HG03432 (cell line): ENCODE results near the gene TRIM47.
A peak's percentile ranks its signal among the peaks of the same experiment; 100 is the strongest.
"Not testable (repeated sequence)": the region's sequence is repeated elsewhere in the genome, so short reads cannot be mapped to it uniquely, and the experiment has no call there.

ENCODE experiments used
- ATAC-seq: cut with Tn5 transposase; IDR thresholded peaks from one replicate; pipeline ENCODE4 v1.9.1; 2021; ENCODE audit warnings: mild to moderate bottlenecking, moderate library complexity; ENCODE audit not compliant: unreplicated experiment

The TRIM47 gene

DNA sequence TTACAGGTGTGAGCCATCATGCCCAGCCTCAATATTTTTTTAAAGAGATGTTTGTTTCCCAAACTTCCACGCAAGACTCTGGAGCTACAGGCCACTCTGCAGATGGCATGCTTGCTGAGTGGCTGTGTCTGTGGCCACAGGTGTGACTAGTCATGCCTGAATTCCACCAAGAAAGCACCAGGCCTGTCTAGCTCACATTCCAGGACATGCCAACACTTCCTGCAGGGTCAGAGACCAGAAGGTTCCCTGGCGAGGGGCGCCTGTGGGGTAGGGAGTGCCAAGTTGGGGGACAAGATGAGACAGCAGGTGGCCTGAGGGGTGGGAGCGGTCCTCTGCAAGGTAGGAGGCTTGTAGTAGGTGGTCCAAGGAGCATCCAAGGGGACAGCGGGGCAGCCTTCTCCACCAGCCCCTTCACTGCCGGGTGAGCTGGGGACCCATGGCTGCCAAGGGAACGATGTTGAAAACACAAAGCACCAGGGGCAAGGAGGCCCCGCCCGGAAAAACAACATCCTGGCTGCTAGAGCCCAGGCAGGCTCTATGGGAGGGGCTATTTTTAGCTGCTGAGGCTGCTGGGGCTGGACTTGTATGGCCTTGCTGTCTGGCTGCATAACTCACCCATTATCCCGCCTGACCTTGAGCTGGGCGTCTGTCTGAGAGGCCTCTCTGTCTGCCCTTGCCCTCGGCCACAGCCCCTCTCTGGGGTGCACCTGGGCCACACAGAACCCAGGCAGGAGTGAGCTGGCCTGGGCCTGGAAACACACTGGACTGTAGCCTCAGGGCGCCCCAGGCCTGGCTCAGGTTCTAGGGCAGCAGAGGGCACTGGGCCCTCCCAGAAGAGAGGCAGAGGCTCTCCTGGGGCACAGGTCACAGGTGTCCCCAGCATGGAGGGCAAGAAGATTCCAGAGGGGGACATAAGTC, 5.7 kb downstream of the TRIM47 start:
- no peak for ATAC-seq

DNA sequence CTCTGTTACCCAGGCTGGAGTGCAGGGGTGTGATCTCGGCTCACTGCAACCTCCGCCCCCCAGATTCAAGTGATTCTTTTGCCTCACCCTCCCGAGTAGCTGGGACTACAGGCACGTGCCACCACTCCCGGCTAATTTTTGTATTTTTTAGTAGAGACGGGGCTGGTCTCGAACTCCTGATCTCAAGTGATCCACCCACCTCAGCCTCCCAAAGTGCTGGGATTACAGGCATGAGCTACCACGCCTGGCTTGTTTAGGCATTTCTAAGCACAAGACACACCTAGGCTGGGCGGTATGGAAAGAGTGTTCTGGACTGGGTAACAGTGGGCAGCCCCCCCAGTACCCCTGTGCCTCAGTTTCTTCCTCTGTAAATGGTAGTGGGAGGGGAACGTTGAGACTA, 8.2 kb downstream of the TRIM47 start:
- ATAC-seq: not testable (repeated sequence)

DNA sequence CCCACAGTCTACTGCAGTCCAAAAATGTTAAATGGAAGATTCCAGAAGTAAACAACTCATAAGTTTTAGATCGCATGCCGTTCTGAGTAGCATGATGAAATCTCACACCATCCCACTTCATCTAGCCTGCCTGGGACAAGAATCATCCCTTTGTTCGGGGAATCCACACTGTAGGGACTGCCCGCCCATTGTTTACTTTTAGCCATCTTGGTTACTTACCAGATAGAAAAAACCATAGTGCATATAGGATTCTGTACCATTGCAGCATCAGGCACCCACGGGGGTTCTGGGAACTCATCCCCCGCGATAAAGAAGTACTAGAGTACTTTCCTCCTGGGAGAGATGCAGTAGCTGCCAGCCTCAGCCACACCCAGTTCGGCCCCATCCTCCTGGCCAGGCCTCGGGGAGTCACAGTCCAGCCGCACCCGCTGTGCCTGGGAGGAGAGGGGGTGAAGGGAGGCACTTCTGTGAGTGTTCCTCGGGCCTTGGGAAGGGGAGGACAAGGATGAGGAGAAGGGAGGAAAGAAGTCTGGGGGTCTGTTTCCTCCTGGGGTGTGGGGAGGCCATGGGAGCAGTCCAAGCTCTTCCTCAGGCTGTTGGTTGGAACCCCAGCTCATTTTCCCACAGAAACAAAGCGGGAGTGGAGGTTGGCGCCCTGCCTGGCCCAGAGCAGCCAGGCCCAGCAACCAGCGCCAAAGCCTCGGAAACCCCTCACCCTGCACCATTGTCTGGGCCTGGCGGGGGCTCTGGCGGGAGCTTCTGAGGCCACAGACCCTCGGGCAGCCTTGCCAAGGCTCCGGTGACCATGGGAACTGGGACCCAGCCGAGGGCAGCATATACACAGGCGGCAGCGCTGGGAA, 8.9 kb downstream of the TRIM47 start:
- ATAC-seq: no peak

DNA sequence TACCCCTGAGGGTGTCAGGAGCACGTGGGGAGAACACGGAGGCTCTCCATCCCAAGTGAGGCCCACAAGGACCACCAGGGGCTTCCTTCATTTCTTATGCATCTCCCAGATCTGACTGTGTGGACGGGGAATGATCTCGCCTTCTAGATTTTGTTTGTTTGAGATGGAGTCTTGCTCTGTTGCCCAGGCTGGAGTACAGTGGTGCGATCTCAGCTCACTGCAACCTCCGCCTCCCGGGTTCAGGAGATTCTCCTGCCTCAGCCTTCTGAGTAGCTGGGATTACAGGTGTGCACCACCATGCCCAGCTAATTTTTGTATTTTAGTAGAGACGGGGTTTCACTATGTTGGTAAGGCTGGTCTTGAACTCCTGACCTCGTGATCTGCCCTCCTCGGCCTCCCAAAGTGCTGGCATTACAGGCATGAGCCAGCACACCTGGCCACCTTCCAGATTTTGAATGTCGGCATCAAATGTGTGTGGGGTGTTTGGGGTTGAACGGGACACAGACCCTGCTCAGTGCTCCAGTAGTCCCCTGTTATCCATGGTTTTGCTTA, 9.6 kb downstream of the TRIM47 start:
- not testable (repeated sequence) for ATAC-seq

DNA sequence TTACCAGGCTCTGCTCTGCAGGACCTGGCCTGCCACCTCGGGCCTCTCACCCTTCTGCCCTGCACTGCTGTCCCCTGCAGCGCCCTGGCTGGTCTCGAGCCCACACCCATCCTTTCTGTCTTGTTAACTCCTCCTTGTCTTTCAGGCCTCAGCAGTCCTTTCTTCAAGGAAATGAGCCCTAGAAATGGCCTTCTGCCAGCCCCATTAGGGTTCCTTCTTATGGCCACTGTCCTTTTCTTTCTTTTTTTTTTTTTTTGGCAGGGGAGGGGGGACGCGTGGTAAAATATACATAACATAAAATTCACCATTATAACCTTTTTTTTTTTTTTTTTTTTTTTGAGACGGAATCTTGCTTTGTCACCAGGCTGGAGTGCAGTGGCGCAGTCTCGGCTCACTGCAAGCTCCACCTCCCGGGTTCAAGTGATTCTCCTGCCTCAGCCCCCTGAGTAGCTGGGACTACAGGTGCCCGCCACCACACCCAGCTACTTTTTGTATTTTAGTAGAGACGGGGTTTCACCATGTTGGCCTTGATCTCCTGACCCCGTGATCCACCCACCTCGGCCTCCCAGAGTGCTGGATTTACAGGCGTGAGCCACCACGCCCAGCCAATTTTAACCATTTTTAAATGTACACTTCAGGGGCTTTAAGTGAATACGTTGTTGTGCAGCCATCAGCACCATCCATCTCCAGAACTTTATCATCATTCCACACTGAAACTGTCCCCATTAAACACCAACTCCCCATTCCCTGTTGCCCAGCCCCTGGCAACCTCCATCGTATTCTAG, 12.8 kb downstream of the TRIM47 start:
- ATAC-seq: not testable (repeated sequence)

DNA sequence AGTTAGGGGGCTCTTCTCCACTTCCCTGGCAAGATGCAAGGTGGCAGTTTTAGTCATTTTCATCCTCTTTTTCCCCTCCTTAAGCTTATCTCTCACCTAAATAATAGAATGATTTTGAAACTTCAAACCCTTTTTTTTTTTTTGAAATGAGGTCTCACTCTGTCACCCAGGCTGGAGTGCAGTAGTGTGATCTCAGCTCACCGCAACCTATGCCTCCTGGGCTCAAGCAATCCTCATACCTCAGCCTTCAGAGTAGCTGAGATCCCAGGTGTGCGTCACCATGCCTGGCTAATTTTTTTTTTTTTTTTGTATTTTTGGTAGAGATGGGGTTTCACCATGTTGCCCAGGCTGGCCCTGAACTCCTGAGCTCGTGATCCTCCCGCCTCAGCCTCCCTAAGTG, 13.5 kb downstream of the TRIM47 start:
- ATAC-seq: not testable (repeated sequence)

DNA sequence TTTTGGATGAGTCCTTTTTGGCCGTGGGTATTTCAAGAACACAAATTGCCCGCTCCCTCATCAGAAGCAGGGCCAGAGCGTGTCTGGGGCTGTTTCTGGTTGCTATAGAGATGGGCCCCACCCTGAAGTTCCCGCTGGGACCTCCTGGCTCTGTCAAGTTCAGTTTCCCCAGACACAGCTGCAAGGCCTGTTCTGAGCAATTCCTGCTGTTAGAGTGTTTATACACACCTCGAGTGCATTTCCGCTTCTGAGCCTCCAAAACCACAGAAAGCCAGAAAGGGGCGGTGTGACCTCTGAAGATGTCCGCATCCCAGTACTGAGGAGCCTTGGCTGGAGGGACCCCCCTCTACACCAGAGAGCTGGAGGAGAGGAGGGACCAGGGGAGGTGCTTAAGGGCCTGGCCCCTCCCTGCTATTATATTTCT, 13.9 kb downstream of the TRIM47 start:
- ATAC-seq: peak; percentile 88

DNA sequence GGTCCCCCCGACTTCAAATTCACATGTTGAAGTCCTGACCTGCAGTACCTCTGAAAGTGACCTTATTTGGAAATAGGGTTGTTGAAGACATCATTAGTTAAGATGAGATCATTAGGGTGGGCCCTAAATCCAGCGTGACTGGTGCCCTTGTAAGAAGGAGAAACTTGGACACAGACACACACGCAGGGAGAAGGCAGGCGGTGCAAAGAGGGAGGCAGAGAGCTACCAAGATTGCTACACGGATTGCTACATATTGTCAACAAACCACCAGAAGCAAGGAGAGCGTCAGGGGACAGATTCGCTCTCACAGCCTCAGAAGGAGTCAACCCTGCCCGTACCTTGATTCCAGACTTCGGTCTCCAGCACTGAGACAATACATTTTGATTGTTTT, 16.5 kb downstream of the TRIM47 start:
- ATAC-seq: no peak

DNA sequence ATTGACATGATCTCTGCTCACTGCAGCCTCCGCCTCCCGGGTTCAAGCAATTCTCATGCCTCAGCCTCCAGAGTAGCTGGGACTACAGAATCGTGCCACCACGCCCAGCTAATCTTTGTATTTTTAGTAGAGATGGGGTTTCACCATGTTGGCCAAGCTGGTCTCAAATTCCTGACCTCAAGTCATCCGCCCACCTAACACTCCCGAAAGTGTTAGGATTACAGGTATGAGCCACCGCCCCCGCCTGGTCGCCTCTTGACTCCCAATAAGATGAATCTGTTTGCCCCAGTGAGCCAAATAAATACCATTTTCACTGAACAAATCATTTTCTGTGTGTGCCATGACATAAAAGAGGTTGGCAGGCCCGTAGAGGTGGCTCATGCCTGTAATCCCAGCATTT, 19.0 kb downstream of the TRIM47 start:
- not testable (repeated sequence) for ATAC-seq

DNA sequence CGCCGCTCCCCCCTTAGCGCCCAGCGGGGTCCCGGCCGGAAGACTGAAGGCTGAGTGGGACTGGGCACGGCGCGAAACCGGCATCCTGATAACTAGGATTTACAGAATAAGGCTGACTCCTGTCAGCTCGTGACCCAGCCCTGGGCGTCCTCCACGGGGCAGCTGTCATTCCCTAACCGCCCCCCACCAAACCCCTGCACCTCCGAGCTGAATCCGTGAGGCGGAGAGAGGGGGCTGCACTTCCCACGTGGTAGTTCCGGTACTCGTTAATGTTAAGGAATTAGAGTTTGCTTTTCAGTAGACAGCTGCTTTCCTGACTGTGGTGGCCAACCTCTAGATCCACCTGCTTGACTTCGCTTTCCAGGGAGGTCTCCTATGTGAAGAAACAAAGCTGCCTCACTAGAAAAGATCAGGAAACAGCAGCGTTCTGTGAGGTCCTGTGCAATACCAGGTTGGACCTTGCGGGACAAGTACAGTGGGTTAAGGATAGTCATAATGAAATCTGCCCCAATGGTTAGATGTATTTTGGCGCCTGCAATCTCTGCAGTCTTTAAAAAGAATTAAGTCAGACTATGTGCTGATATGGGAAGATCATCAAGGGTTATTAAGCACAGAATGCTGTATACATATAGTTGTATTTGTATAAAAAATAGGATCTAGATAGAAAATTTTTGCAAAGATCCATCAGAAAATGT, 22.2 kb downstream of the TRIM47 start:
- ATAC-seq: peak; percentile 3

DNA sequence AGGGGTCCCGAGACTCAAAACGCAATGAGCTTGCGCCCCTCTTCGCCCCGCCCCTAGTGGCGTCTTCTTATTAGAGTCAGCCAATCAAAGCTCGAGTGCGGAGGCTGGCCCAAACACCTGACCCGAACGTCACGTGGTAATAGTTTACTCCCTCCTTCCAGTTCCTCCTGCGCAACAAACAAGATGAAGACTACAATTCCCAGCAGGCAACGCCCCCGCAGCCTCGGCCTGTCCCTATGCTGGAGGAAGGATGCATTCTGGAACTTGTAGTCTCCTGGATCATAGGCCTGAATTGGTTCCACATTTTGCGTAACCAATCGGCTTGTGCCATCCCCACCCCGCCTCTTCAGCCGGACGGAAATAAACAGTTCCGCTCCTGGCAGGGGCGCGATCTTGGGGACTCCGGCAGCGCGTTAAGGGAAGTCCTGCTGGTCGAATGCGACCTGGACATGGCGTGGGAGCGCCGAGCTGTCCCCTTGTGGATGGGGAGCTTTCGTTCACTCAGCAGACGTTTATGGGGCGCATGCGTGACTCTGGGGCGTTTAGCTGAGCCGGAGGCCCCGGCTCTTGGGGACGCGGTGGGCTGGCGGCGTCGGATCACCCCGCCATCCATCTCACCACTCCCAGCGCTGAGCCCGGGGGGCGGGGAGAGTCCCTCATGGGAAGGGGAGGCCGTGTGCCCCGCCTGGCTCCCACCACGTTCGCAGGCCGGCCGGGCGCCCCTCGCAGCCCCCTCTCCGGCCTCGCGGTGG, 22.9 kb downstream of the TRIM47 start, which contains the start of gene WBP2:
WBP2 (minus strand) TSS at position 26 of the 752 bp plus-strand sequence. CDS start 38 bp downstream, outside the sequence.
- ATAC-seq: peak; percentile 85

DNA sequence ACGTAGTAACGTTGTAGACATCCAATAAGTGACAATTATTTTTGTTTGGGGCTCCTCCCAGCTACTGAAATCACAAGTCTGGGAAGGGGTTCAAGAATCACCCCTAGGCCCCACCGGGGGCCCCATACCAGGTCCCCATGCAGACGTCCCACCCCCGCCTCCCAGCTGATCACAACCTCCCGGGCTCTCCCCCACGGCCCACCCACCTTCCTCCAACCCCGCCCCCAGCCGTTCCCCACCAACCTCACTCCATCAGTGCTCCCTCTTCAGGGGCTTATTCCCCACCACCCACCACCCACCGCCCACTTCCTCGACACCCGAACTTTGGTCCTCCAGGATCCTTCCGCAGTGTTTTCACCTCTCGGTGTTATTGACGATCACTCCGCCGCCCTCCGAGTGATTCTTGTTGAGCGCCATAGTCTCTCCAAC, 23.5 kb downstream of the TRIM47 start:
- no peak for ATAC-seq

DNA sequence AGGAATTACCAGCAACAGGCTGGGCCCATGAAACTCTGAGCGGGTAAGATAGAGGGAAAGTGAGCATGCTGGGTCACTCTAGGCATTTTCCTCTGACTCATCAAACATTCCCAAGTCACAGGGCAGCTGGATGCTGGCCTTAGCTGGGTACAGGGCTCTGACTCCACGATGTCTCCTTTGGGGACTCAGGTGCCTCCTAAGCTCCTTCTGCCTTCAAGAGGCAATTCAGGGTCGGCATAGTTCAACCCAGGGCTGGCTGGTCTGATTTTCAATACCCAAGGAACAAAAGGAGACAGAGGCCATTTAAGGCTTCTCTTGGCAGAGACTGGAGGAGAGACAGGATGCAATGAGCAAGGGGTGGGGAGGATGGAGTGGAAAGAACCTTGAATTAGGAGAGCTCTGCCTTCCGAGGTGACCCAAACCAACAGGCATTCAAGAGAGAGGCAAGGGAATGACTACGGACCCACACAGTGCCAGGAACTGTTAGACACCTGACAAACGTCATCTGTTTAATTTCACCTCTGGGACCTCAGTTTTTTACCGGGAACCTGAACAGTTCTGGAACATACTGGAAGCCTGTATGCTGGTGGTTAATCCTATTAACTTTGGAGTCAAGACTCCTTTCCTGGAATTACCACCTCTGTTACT, 24.2 kb downstream of the TRIM47 start:
- no peak for ATAC-seq

DNA sequence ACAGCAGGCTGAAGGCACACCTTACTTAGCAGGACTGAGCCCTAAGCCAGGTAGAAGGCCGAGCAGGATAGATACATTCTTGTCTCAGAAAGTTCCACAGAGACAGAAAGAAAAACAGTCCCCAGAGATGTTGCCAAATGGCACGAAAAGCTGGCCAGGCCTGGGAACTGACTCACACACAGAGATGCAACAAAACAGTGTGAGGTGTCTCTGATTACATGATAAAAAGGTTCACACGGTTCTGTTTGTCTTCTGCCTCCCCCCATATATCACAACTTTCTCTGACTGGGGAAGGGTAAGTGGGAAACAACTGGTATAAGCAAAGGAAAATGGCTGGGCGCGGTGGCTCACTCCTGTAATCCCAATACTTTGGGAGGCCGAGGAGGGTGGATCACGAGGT, 24.9 kb downstream of the TRIM47 start:
- no peak for ATAC-seq

DNA sequence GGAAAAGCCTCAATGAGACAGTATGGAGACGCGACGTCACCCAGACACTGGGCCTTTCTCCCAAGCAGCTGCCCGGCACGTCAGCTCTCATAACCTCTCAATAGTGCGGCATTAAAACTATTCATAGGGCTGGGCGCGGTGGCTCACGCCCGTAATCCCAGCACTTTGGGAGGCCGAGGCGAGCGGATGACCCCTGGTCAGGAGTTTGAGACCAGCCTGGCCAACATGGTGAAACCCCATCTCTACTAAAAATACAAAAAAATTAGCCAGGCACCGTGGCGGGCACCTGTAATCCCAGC, 26.7 kb downstream of the TRIM47 start:
- not testable (repeated sequence) for ATAC-seq

DNA sequence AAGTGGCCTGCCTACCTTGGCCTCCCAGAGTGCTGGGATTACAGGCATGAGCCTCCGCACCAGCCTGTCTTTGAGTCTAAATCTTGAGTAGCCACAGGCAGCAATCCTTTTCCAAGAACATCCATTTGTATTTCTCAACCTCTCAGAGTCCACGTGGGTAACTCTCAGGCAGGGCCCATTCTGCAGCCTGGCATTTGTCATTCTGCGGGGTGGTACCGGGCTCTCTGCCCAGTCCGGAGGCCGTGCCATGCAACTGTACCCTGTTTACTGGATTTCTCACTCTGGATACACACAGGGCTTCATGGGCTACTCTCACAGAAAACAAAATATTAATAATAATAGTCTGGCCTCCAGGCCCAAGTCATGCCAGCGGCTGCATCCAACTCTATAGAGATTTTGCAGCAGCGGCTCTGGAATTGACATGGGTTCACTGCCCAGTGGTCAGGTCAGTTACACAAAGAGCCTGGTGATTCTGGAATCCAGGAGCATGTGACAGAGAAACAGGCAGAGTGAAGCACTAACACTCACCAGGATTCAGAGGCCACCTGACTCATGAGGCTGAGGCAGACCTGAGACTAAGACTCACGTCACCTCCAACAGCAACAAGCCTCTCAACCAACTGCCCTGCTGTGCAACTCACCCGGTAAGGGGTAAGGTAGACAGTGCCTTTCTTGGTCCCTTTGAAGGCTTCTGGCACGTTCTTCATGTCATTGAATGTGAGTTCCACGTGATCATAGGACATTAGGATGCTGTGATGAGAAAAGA, 27.3 kb downstream of the TRIM47 start:
- ATAC-seq: no peak

DNA sequence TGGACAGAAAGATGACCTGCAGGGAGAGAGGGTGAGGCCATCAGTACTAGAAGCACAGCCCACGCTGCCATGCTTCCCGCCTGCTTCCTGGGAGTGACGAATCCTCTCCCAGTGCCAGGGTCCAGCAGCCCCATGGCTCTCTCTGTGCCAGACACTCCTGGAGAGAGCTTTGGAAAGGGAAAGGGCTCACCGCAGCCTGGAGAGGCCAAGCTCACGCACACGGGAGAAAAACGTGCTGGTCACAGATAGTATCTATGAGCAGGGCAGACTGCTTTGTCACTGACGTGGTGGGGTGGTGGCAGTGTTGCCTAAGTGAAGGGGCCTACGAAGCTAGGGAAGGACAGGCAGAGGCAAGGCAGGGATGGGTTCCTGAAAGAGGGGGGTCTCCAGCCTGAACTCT, 28.7 kb downstream of the TRIM47 start:
- ATAC-seq: no peak

DNA sequence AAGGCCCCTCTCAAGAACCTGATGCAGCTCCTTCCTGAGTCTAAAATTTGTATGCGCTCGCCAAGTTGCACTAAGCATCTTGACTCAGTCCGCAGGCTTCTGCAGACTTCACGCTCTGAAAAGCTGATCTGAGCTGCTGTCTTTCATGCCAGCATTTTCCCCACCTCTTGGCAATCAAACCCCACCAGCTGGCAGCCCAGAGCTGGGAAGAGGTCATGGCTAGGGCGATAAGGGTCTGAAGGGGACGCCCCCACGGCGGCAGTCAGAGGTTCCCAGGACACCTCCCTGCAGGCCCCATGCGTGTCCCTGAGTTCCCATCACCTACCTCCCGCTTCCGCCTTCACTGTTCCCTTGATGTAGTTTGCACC, 29.1 kb downstream of the TRIM47 start:
- no peak for ATAC-seq
